GM12878 (cell line): ENCODE results near the gene RBM44.

Experiments
- BHLHE40 ChIP-seq, 2 experiments: fragments of 450-650 bp in 1 of 2; IDR thresholded peaks; 2 replicates each; pipeline ENCODE4 v1.6.1; 2011 to 2017; ENCODE audit warnings: low read depth in 2 of 2, borderline replicate concordance in 1 of 2, improper control_type of control experiment in 1 of 2, low read length in 1 of 2, mild to moderate bottlenecking in 1 of 2
- CEBPB ChIP-seq, 2 experiments: fragments of 150-350 bp in 1 of 2; IDR thresholded peaks; 2 replicates each; pipeline ENCODE4 v1.6.1; 2012 to 2014; ENCODE audit warnings: low read depth in 2 of 2, low read length in 2 of 2, borderline replicate concordance in 1 of 2, inconsistent platforms in 1 of 2
- CTCF ChIP-seq, 3 experiments: IDR thresholded peaks in 2 of 3; conservative IDR thresholded peaks in 1 of 3; 2 replicates each; pipeline ENCODE4 v1.5.1; 2011; ENCODE audit warnings: low read depth in 3 of 3, low read length in 3 of 3, mild to moderate bottlenecking in 3 of 3, control low read depth in 2 of 3, moderate library complexity in 2 of 3, inconsistent platforms in 1 of 3, mixed read lengths in 1 of 3; ENCODE audit not compliant: control insufficient read depth in 2 of 3, insufficient read depth in 1 of 3; ENCODE audit errors: extremely low read depth in 1 of 3
- DPF2 ChIP-seq: fragments of 450-650 bp; IDR thresholded peaks from 2 replicates; pipeline ENCODE4 v1.6.1; 2017; ENCODE audit warnings: mild to moderate bottlenecking
- EP300 ChIP-seq, 2 experiments: fragments of 150-350 bp in 1 of 2; IDR thresholded peaks; 2 replicates each; pipeline ENCODE4 v1.6.1; 2011 to 2012; ENCODE audit warnings: low read depth in 2 of 2, low read length in 2 of 2, borderline replicate concordance in 1 of 2, improper control_type of control experiment in 1 of 2, inconsistent platforms in 1 of 2; ENCODE audit not compliant: control insufficient read depth in 1 of 2
- NFYB ChIP-seq: IDR thresholded peaks from 2 replicates; pipeline ENCODE4 v1.6.1; 2011; ENCODE audit warnings: low read depth, mild to moderate bottlenecking, low read length, improper control_type of control experiment, moderate library complexity; ENCODE audit not compliant: insufficient read depth
- NRF1 ChIP-seq: conservative IDR thresholded peaks from 2 replicates; pipeline ENCODE4 v1.6.1; 2011; ENCODE audit warnings: mild to moderate bottlenecking, low read depth, low read length, improper control_type of control experiment
- POLR2A ChIP-seq: IDR thresholded peaks from 2 replicates; pipeline ENCODE4 v1.6.1; 2011; ENCODE audit warnings: low read depth, mild to moderate bottlenecking, low read length
- POLR2AphosphoS5 ChIP-seq: IDR thresholded peaks from 2 replicates; pipeline ENCODE4 v1.6.1; 2011; ENCODE audit warnings: mild to moderate bottlenecking, low read length, inconsistent platforms
- RAD21 ChIP-seq: IDR thresholded peaks from 2 replicates; pipeline ENCODE4 v1.6.1; 2011; ENCODE audit warnings: mild to moderate bottlenecking, low read depth, low read length, moderate library complexity; ENCODE audit not compliant: insufficient read depth
- RB1 ChIP-seq: fragments of 450-650 bp; formaldehyde crosslinking; IDR thresholded peaks from 2 replicates; pipeline ENCODE4 v1.6.1; 2017; ENCODE audit warnings: mild to moderate bottlenecking, borderline replicate concordance
- SP1 ChIP-seq: IDR thresholded peaks from one replicate; pipeline ENCODE4 v1.6.1; 2011; ENCODE audit warnings: low read depth, low read length
- ZBTB11 ChIP-seq: fragments of 450-650 bp; formaldehyde crosslinking; IDR thresholded peaks from 2 replicates; pipeline ENCODE4 v1.5.0; 2022; ENCODE audit warnings: mild to moderate bottlenecking, missing genetic modification characterization

GRCh38 chr2:237867465-237867864 lies 68.9 kb downstream of the RBM44 start:
- TF ChIP-seq RB1: no peak
- TF ChIP-seq SP1: no peak
- TF ChIP-seq CTCF (IDR thresholded peaks at IDR 0.05 in 2 of 3, conservative IDR thresholded peaks at IDR 0.05 in 1 of 3; ENCODE audit: control insufficient read depth in 2 of 3, extremely low read depth in 1 of 3, insufficient read depth in 1 of 3, low read depth in 3 of 3, low read length in 3 of 3): no peak
- no peak for TF ChIP-seq POLR2AphosphoS5
- no peak for TF ChIP-seq BHLHE40 (IDR thresholded peaks at IDR 0.05; ENCODE audit: borderline replicate concordance in 1 of 2, low read depth in 2 of 2, low read length in 1 of 2)
- no peak for TF ChIP-seq POLR2A
- TF ChIP-seq NFYB: no peak
- no peak for TF ChIP-seq CEBPB (IDR thresholded peaks at IDR 0.05; ENCODE audit: borderline replicate concordance in 1 of 2, low read depth in 2 of 2, low read length in 2 of 2)
- no peak for TF ChIP-seq RAD21
- no peak for TF ChIP-seq EP300 (IDR thresholded peaks at IDR 0.05; ENCODE audit: borderline replicate concordance in 1 of 2, control insufficient read depth in 1 of 2, low read depth in 2 of 2, low read length in 2 of 2)
- TF ChIP-seq NRF1: no peak
- no peak for TF ChIP-seq ZBTB11
- TF ChIP-seq DPF2: no peak
